Measurements from ENCODE around the gene CABP1. TPM values are rescaled to one million over a fixed set of nuclear protein-coding genes. Genes with fewer than 3 reads are reported as not detected.

The CABP1 gene
- total RNA-seq, 2 experiments from 2014 or later = 0.17 to 0.31 TPM

GRCh38 chr12:120686690-120687577 is 46.5 kb downstream of the CABP1 start, which contains the start of gene MLEC:
TSS of gene MLEC (plus strand) at chr12:120687149. CDS start at chr12:120687297, 148 bp downstream.
- POLR2A ChIA-PET = interaction anchor here (0.6 to 1.3 kb wide), 3 partner anchors 70 to 218 kb away, joined by 4 to 6 read pairs (median 6); partner anchors contain the start of gene POP5
- CTCF ChIA-PET = interaction anchor here (0.6 to 1.4 kb wide), 5 partner anchors 20 to 995 kb away, joined by 3 to 6 read pairs (median 3); no protein-coding TSS in a partner anchor

DNA sequence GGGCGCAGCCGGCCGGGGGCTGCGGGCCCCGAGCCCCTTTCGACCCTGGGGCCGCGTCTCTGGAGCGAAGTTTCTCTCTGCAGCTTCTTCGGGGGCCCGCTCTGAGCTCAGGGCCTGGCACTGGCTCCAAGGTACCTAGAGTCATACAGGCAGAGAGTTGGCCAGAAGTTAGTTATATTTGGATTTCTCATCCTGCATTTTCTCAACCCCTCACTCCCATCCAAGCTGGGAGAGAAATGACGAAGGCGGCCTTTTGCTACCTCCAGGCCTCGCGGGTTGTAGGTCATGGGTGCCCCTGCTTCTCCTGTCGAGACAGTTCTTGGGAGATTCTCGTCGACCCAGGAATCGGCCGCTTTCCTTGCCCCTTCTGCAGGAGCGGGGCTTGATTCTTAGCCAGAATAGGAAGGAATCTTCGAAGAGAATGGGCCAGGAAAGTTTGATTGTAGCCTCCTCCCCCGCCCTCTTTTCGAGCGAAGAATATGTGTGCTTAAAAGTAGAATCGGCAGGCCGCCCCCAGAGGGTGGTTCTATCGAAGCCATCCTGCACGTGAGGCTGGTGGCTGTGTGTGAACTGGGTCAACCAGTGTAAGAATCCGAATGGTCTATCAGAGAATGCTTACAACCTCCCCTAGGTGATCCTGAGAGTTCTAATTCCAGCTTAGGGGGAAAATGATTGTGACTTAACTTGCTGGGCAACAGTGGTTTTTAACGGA is 47.3 kb downstream of the CABP1 start:
- ChIA-PET POLR2A (interaction anchor here (1.0 to 1.3 kb wide), 2 partner anchors 69 to 106 kb away, joined by 4 to 6 read pairs; partner anchors contain the start of gene POP5), CTCF (interaction anchor here (0.6 to 1.4 kb wide), 4 partner anchors 19 to 160 kb away, joined by 3 to 6 read pairs (median 4); no protein-coding TSS in a partner anchor)

DNA sequence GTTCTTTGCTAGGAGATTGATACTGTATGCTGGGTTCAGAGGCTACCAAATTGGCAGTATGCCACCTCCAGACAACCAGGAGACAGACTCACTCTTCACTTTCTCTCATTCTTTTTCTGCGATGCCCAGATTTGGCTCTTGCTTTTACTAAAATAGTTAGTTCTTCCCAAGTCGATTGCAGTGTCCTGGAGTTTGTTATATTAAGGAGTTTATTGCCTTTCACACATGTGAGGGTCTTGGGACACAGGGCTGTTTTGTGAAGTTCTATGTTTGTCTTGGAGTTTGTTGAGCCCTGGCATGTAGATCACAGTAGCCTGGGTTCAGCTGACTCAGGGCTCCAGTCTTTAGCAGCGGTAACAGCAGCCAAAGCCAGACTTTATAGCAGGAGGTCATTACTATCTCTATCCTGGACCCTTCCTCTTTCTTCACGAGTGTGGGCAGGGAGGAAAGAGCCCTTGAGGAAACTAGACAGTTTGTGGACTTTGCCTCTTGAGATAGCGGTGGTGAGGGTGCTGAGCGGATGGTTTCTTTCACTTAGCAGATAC is 48.2 kb downstream of the CABP1 start:
- CTCF ChIA-PET = interaction anchor here (0.6 to 1.7 kb wide), 4 partner anchors 40 to 161 kb away, joined by 3 to 6 read pairs (median 4); no protein-coding TSS in a partner anchor
- POLR2A ChIA-PET = no interaction called here

- ChIA-PET CTCF (interaction anchor here (1.7 kb wide), 1 partner anchor 42 kb away, joined by 5 read pairs; no protein-coding TSS in a partner anchor), POLR2A (no interaction called here)
These were observed 49.1 kb downstream of the CABP1 start for GRCh38 chr12:120689397-120690082.

DNA sequence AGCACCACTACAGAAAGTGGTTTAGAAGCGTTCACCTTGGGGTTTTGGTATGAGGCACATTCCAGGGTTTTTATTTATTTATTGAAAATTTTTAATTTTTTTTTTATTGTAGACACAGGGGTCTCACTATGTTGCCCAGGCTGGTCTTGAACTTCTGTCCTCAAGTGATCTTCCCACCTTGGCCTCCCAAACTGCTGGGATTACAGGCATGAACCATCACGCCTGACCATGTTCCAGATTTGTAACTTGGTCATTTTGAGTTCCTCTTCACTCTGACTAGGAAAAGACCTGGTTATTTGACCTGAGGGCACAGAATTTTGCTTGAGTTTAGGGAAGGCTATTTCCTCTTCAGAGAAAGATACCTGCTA is 49.6 kb downstream of the CABP1 start:
- ChIA-PET POLR2A (no interaction called here), CTCF (interaction anchor here (1.7 kb wide), 2 partner anchors 11 to 43 kb away, joined by 4 to 5 read pairs; no protein-coding TSS in a partner anchor)

DNA sequence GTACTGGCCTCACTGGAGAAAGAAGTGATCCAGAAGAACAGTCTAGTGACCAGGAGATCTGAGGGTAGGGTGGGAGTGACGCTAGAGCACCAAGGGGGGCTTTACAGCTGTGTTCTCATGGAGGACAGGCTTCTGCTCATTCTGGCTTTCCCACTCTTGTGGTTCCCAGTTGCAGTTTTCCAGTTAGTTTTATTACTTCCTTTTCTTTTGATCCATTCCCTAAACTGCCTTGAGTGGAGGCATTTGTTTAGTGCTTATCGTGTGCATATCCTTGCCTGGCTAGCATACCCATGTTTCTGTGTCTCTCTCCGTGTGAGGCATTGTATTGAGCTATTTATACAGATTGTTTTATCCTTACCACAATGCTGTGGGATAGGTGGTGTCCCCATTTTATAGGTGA is 50.6 kb downstream of the CABP1 start:
- ChIA-PET POLR2A (no interaction called here), CTCF (interaction anchor here (1.7 kb wide), 1 partner anchor 10 kb away, joined by 4 read pairs; no protein-coding TSS in a partner anchor)

- ChIA-PET CTCF (no interaction called here), POLR2A (no interaction called here)
These were observed 52.2 kb downstream of the CABP1 start for GRCh38 chr12:120692524-120693033.

DNA sequence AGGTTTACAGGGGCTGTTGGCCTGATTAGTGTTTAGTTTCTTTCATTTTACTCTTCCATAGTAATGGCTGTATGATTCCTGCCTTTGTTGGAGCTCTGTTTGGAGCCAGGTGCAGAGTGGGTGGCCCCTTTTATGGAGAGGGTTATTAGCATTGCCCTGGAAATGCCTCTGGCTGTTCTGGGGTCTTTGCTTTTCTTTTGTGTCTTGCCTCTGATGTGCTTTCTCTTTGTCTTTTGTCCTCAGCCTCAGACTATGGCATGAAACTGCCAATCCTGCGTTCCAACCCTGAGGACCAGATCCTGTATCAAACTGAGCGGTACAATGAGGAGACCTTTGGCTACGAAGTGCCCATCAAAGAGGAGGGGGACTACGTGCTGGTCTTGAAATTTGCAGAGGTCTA is 53.4 kb downstream of the CABP1 start:
- POLR2A ChIA-PET = no interaction called here
- CTCF ChIA-PET = no interaction called here

DNA sequence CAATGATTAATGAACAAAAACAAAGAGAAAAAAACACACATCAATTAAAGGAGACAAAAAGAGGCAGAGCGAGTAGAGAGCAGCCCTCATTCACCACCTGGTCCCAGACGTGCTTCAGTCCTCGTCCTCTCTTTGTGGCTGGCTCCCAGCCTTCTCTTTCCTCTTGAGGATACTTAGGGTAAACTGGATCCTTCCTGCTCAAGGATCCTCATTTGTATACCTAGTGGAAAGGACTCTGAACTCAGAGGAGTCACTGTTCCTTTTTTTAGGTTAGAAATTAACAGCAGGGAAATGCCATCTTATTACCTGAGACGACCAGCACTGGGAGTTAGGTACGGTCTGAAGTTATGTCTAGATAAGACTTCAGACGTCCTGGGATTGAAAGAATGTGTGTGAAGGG is 56.2 kb downstream of the CABP1 start:
- POLR2A ChIA-PET = no interaction called here
- CTCF ChIA-PET = no interaction called here

GRCh38 chr12:120697344-120697743 is 56.9 kb downstream of the CABP1 start:
- CTCF ChIA-PET = interaction anchor here (1.3 kb wide), 1 partner anchor 48 kb away, joined by 7 read pairs; no protein-coding TSS in a partner anchor
- POLR2A ChIA-PET = interaction anchor here (1.3 kb wide), 1 partner anchor 20 kb away, joined by 3 read pairs; no protein-coding TSS in a partner anchor

GRCh38 chr12:120698665-120699064 is 58.2 kb downstream of the CABP1 start:
- ChIA-PET POLR2A (no interaction called here), CTCF (interaction anchor here (1.3 kb wide), 1 partner anchor 49 kb away, joined by 7 read pairs; no protein-coding TSS in a partner anchor)

- POLR2A ChIA-PET = no interaction called here
- CTCF ChIA-PET = no interaction called here
These were observed 59.1 kb downstream of the CABP1 start for GRCh38 chr12:120699553-120699952.

GRCh38 chr12:120700886-120701285 is 60.5 kb downstream of the CABP1 start:
- ChIA-PET POLR2A (no interaction called here), CTCF (interaction anchor here (0.7 kb wide), 2 partner anchors 10 to 53 kb away, joined by 3 to 4 read pairs; no protein-coding TSS in a partner anchor)

- POLR2A ChIA-PET = no interaction called here
- CTCF ChIA-PET = interaction anchor here (0.7 kb wide), 1 partner anchor 66 kb away, joined by 3 read pairs; no protein-coding TSS in a partner anchor
These were observed 62.2 kb downstream of the CABP1 start for GRCh38 chr12:120702637-120703036.

- CTCF ChIA-PET = interaction anchor here (0.7 kb wide), 1 partner anchor 67 kb away, joined by 3 read pairs; no protein-coding TSS in a partner anchor
- POLR2A ChIA-PET = no interaction called here
These were observed 63.0 kb downstream of the CABP1 start for GRCh38 chr12:120703311-120703942.

GRCh38 chr12:120705618-120706017 is 65.2 kb downstream of the CABP1 start:
- CTCF ChIA-PET = interaction anchor here (0.6 to 0.7 kb wide), 2 partner anchors 56 to 120 kb away, joined by 3 to 5 read pairs; no protein-coding TSS in a partner anchor
- POLR2A ChIA-PET = interaction anchor here (0.5 kb wide), 1 partner anchor 209 kb away, joined by 7 read pairs; no protein-coding TSS in a partner anchor

DNA sequence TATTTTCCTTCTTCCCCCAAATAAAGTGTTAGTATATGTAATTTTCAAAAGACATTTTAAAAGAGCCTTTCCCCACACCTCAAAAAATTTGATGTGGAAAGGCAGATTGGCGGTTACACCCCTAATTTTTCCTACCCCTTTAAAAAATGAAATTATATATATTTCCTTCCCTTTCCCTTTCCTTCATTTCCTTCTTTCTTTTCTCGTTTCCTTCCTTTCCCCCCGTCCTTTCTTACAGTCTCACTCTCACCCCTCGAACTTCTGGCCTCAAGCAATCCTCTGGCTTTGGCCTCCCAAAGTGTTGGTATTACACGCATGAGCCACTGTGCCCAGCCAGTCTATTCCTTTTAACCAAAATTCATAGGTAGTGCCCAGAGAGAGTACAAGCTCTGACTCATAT is 65.6 kb downstream of the CABP1 start:
- POLR2A ChIA-PET = interaction anchor here (0.5 kb wide), 1 partner anchor 209 kb away, joined by 7 read pairs; no protein-coding TSS in a partner anchor
- CTCF ChIA-PET = interaction anchor here (0.7 kb wide), 1 partner anchor 57 kb away, joined by 3 read pairs; no protein-coding TSS in a partner anchor

GRCh38 chr12:120708651-120709050 is 68.2 kb downstream of the CABP1 start:
- POLR2A ChIA-PET = no interaction called here
- CTCF ChIA-PET = interaction anchor here (0.7 to 1.6 kb wide), 6 partner anchors 26 to 297 kb away, joined by 3 to 5 read pairs (median 3); no protein-coding TSS in a partner anchor
